SH-SY5Y (cell line): ENCODE data around the gene STAM.

Experiments used
- GATA2 ChIP-seq: IDR thresholded peaks from 2 replicates; pipeline ENCODE4 v1.6.1; 2011; ENCODE audit warnings: mild to moderate bottlenecking, low read depth, low read length
- GATA3 ChIP-seq: IDR thresholded peaks from 2 replicates; pipeline ENCODE4 v1.6.1; 2011; ENCODE audit warnings: low read depth, mild to moderate bottlenecking, low read length, moderate library complexity

Gene STAM

GRCh38 chr10:17725703-17726102 lies 81.8 kb downstream of the STAM start:
- TF ChIP-seq GATA2 (no peak), GATA3 (no peak)

GRCh38 chr10:17729630-17730029 lies 85.7 kb downstream of the STAM start:
- TF ChIP-seq GATA3 = no peak
- no peak for TF ChIP-seq GATA2

- no peak for TF ChIP-seq GATA3
- TF ChIP-seq GATA2 = no peak
Measured at GRCh38 chr10:17730667-17731066, 86.7 kb downstream of the STAM start.

- TF ChIP-seq GATA2 = no peak
- TF ChIP-seq GATA3 = no peak
Measured at GRCh38 chr10:17731331-17732020, 87.5 kb downstream of the STAM start.

- TF ChIP-seq GATA3 (no peak), GATA2 (no peak)
Measured at GRCh38 chr10:17733620-17734019, 89.7 kb downstream of the STAM start.

GRCh38 chr10:17734432-17735080 lies 90.6 kb downstream of the STAM start:
- TF ChIP-seq GATA2 (no peak), GATA3 (no peak)

GRCh38 chr10:17735166-17735941 lies 91.4 kb downstream of the STAM start:
- TF ChIP-seq GATA3 = no peak
- no peak for TF ChIP-seq GATA2

GRCh38 chr10:17736223-17736622 lies 92.3 kb downstream of the STAM start:
- no peak for TF ChIP-seq GATA3
- no peak for TF ChIP-seq GATA2

GRCh38 chr10:17737027-17737965 lies 93.3 kb downstream of the STAM start:
- no peak for TF ChIP-seq GATA3
- TF ChIP-seq GATA2 = no peak

- no peak for TF ChIP-seq GATA3
- TF ChIP-seq GATA2 = no peak
Measured at GRCh38 chr10:17740668-17741067, 96.7 kb downstream of the STAM start.

GRCh38 chr10:17742918-17743317 lies 99.0 kb downstream of the STAM start:
- no peak for TF ChIP-seq GATA3
- TF ChIP-seq GATA2 = no peak

- no peak for TF ChIP-seq GATA2
- no peak for TF ChIP-seq GATA3
Measured at GRCh38 chr10:17743437-17743836, 99.5 kb downstream of the STAM start.

- no peak for TF ChIP-seq GATA2
- TF ChIP-seq GATA3 = no peak
Measured at GRCh38 chr10:17744341-17744861, 100.5 kb downstream of the STAM start.
